T-helper 2 cell treated with Interferon-gamma antibody and Interleukin-4, amounts not matched to agents 100 ng/mL and 5 ng/mL, for 36 hours (primary cell): ENCODE data around the gene HTT-AS. TPM values are rescaled to one million over a fixed set of nuclear protein-coding genes. Genes with fewer than 3 reads are reported as not detected.
"Not testable (repeated sequence)": the region's sequence is repeated elsewhere in the genome, so short reads cannot be mapped to it uniquely, and the experiment has no call there.

Experiments used
- intact Hi-C: fragments of 100-400 bp; cut with micrococcal nuclease; formaldehyde crosslinking; loops from one replicate; pipeline ENCODE4 v1.15.1; 2023
- total RNA-seq: library from RNA; stranded (reverse); gene quantifications from 2 replicates; pipeline ENCODE4 v1.2.3, GENCODE V29; 2022

The HTT-AS gene
- total RNA-seq = not detected in 2 replicates

DNA sequence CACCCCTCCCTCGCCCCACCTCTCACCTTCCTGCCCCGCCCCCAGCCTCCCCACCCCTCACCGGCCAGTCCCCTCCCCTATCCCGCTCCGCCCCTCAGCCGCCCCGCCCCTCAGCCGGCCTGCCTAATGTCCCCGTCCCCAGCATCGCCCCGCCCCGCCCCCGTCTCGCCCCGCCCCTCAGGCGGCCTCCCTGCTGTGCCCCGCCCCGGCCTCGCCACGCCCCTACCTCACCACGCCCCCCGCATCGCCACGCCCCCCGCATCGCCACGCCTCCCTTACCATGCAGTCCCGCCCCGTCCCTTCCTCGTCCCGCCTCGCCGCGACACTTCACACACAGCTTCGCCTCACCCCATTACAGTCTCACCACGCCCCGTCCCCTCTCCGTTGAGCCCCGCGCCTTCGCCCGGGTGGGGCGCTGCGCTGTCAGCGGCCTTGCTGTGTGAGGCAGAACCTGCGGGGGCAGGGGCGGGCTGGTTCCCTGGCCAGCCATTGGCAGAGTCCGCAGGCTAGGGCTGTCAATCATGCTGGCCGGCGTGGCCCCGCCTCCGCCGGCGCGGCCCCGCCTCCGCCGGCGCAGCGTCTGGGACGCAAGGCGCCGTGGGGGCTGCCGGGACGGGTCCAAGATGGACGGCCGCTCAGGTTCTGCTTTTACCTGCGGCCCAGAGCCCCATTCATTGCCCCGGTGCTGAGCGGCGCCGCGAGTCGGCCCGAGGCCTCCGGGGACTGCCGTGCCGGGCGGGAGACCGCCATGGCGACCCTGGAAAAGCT, at the start of gene HTT-AS, which contains the start of gene HTT:
HTT-AS (minus strand) TSS at position 461 of the 768 bp plus-strand sequence.
HTT (plus strand) TSS at position 604 of the 768 bp plus-strand sequence; CDS start at position 749, 145 bp downstream.
- intact Hi-C loops = loop anchor here (1.0 to 10.0 kb wide), 8 partner anchors 27 to 1279 kb away; partner anchors contain the start of genes FAM193A, FGFR3, GRK4 and HAUS3

- intact Hi-C loops = no loop called here
These were observed 48.9 kb upstream of the HTT-AS start for GRCh38 chr4:3123181-3123671.

GRCh38 chr4:3122081-3122563, 47.8 kb upstream of the HTT-AS start:
- intact Hi-C loops = no loop called here

- intact Hi-C loops = no loop called here
These were observed 47.3 kb upstream of the HTT-AS start for GRCh38 chr4:3121596-3121995.

DNA sequence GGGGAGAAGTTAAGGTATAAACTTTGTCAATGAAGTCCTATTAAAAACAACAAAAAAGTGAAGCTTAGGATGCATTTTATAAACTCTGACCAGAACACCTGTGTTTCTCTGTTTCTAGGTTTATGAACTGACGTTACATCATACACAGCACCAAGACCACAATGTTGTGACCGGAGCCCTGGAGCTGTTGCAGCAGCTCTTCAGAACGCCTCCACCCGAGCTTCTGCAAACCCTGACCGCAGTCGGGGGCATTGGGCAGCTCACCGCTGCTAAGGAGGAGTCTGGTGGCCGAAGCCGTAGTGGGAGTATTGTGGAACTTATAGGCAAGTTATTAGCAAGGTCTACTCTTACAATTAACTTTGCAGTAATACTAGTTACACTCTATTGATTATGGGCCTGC, 46.8 kb upstream of the HTT-AS start:
- intact Hi-C loops = no loop called here

- intact Hi-C loops = no loop called here
These were observed 45.1 kb upstream of the HTT-AS start for GRCh38 chr4:3119464-3119863.

- intact Hi-C loops = no loop called here
These were observed 44.0 kb upstream of the HTT-AS start for GRCh38 chr4:3118312-3118711.

DNA sequence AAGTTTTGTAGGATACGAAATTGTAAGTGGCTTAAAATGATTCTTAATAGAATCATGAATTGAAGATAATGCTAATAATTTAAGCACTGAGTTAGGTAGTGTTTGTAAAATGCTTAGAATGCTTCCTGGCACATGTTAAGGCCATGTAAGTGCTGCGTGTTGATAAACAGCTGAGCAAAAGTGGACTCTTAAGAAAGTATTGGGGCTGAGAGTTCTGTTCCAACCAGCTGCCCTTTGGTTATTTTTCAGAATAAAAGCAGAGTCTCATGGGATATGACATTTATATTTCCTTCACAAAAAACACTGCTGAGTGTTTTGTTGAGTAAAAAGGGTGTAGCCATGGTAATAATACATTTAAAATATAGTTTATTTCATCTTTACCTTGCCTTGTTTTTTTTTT, 42.6 kb upstream of the HTT-AS start:
- intact Hi-C loops = no loop called here

- intact Hi-C loops = no loop called here
These were observed 41.4 kb upstream of the HTT-AS start for GRCh38 chr4:3115637-3116270.

- intact Hi-C loops = no loop called here
These were observed 40.0 kb upstream of the HTT-AS start for GRCh38 chr4:3114377-3114776.

GRCh38 chr4:3112609-3113469, 38.5 kb upstream of the HTT-AS start:
- intact Hi-C loops = no loop called here

GRCh38 chr4:3112201-3112600, 37.9 kb upstream of the HTT-AS start:
- intact Hi-C loops = no loop called here

GRCh38 chr4:3111461-3111860, 37.1 kb upstream of the HTT-AS start:
- intact Hi-C loops = no loop called here

GRCh38 chr4:3108211-3108610, 33.9 kb upstream of the HTT-AS start:
- intact Hi-C loops = loop anchor here (5.0 to 10.0 kb wide), 2 partner anchors 94 to 187 kb away; partner anchors contain the start of gene RGS12

DNA sequence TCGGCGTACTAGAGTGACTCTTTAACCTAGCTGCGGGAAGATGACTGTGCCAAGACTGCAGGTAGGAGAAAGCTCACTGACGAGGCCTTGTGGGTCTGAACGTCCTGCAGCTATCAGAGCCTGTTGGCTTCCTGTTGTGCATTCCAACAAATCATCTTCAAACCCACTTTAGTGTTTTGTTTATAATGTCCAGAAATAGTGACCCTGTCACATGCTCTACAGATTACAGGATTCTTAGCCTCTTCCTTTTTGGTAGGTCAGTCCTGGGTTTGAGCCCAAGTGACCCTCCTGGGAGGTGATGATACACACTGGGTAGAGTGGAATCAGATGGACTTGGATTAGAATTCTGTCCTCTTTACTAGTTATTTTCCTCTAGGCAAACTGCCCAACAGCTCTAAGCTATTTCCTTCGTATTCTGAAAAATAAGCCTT, 33.4 kb upstream of the HTT-AS start:
- intact Hi-C loops = loop anchor here (5.0 to 10.0 kb wide), 2 partner anchors 95 to 187 kb away; partner anchors contain the start of gene RGS12

- intact Hi-C loops = loop anchor here (5.0 to 10.0 kb wide), 2 partner anchors 95 to 188 kb away; partner anchors contain the start of gene RGS12
These were observed 32.9 kb upstream of the HTT-AS start for GRCh38 chr4:3107271-3107670.

GRCh38 chr4:3106339-3107186, 32.2 kb upstream of the HTT-AS start:
- intact Hi-C loops = loop anchor here (1.0 to 10.0 kb wide), 4 partner anchors 96 to 374 kb away; partner anchors contain the start of gene RGS12

GRCh38 chr4:3098346-3098745, 24.0 kb upstream of the HTT-AS start:
- intact Hi-C loops = no loop called here

- intact Hi-C loops = no loop called here
These were observed 21.9 kb upstream of the HTT-AS start for GRCh38 chr4:3096202-3096601.

GRCh38 chr4:3094701-3095100, 20.4 kb upstream of the HTT-AS start:
- intact Hi-C loops = not testable (repeated sequence)
